GM12873 (cell line): ENCODE data around the gene MEF2A.

Experiments
- CTCF ChIP-seq: IDR thresholded peaks from 2 replicates; pipeline ENCODE4 v1.5.1; 2012; ENCODE audit warnings: low read depth, mild to moderate bottlenecking, moderate library complexity, low read length, control low read depth; ENCODE audit not compliant: insufficient read depth; ENCODE audit errors: missing control alignments

MEF2A gene

GRCh38 chr15:99726333-99726732, 160.5 kb downstream of the MEF2A start:
- TF ChIP-seq CTCF: no peak

GRCh38 chr15:99727330-99727729, 161.5 kb downstream of the MEF2A start:
- TF ChIP-seq CTCF: no peak

- TF ChIP-seq CTCF: no peak
Measured at GRCh38 chr15:99727733-99728132, 161.9 kb downstream of the MEF2A start.

GRCh38 chr15:99728916-99729315, 163.1 kb downstream of the MEF2A start:
- no peak for TF ChIP-seq CTCF

GRCh38 chr15:99729327-99729726, 163.5 kb downstream of the MEF2A start:
- TF ChIP-seq CTCF: no peak

- TF ChIP-seq CTCF: peak; percentile 55
Measured at GRCh38 chr15:99729920-99730319, 164.1 kb downstream of the MEF2A start.

- no peak for TF ChIP-seq CTCF
Measured at GRCh38 chr15:99731336-99732123, 165.7 kb downstream of the MEF2A start.
